Measurements from ENCODE around the gene AKT3. TPM values are rescaled to one million over a fixed set of nuclear protein-coding genes. Genes with fewer than 3 reads are reported as not detected.
"Not testable (repeated sequence)": the region's sequence is repeated elsewhere in the genome, so short reads cannot be mapped to it uniquely, and the experiment has no call there.

The AKT3 gene
- total RNA-seq, 1 donor from 2014 or later: 38.5 TPM

DNA sequence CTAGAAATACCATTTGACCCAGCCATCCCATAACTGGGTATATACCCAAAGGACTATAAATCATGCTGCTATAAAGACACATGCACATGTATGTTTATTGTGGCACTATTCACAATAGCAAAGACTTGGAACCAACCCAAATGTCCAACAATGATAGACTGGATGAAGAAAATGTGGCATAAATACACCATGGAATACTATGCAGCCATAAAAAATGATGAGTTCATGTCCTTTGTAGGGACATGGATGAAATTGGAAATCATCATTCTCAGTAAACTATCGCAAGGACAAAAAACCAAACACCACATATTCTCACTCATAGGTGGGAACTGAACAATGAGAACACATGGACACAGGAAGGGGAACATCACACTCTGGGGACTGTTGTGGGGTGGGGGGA, 187.9 kb downstream of the AKT3 start:
- H3K27ac Mint-ChIP-seq; H3K27me3 Mint-ChIP-seq; H3K9me3 Mint-ChIP-seq; DNase-seq; intact Hi-C loops (cut with micrococcal nuclease); H3K4me3 Mint-ChIP-seq; H3K4me1 Mint-ChIP-seq: not testable (repeated sequence)
- H3K36me3 Mint-ChIP-seq (ENCODE audit: low read depth): peaks cover 21% of the 10 kb centered on the region

DNA sequence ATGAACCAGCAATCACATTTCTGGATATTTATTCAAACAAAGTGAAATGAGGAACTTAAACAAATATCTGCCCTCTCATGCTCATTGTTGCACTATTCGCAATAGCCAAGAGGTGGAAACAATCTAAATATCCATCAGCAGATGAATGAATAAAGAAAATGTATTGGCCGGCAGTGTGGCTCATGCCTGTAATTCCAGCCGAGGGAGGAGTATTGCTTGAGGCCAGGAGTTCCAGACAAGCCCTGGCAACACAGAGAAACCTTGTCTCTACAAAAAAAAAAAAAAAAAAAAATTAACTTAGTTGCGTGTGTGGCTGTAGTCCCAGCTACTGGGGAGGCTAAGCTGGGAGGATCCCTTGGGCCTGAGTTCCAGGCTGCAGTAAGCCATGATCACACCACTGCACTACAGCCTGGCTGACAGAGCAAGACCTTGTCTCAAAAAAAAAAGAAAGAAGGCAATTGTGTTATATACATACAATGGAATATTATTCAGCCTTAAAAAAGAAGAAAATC, 191.4 kb downstream of the AKT3 start:
- DNase-seq: no peak
- Mint-ChIP-seq H3K9me3 (peaks cover 6% of the 10 kb centered on the region), H3K27ac (no peak overlapping the region), H3K36me3 (ENCODE audit: low read depth) (peaks cover 17% of the 10 kb centered on the region), H3K4me3 (no peak overlapping the region), H3K27me3 (no peaks in the 10 kb centered on the region), H3K4me1 (no peaks in the 10 kb centered on the region)
- intact Hi-C loops (cut with micrococcal nuclease): no loop called here

DNA sequence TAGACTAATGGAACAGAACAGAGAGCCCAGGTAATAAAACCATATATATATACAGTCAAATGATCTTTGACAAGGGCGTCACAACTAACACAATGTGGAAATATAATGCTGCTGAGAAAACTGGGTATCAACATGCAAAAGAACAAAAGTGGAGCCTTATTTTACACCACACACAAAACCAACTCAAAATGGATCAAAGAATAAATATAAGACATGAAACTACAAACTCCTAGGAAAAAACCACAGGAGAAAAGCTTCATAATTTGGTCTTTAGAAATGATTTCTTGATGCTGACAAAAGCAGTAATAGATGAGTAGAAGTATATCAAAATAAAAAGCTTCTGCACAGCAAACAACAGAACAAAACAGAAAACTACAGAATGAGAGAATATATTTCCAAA, 192.2 kb downstream of the AKT3 start:
- Mint-ChIP-seq H3K27me3 (no peaks in the 10 kb centered on the region), H3K36me3 (ENCODE audit: low read depth) (peaks cover 18% of the 10 kb centered on the region), H3K4me1 (no peaks in the 10 kb centered on the region), H3K4me3 (no peak overlapping the region), H3K9me3 (peaks cover 11% of the 10 kb centered on the region), H3K27ac (no peak overlapping the region)
- no peak for DNase-seq
- intact Hi-C loops (cut with micrococcal nuclease): no loop called here

GRCh38 chr1:243649530-243649929, 200.5 kb downstream of the AKT3 start:
- H3K4me1 Mint-ChIP-seq; H3K27ac Mint-ChIP-seq; H3K4me3 Mint-ChIP-seq; intact Hi-C loops (cut with micrococcal nuclease); DNase-seq; H3K27me3 Mint-ChIP-seq: not testable (repeated sequence)
- Mint-ChIP-seq H3K9me3 (peaks cover 32% of the 10 kb centered on the region), H3K36me3 (ENCODE audit: low read depth) (peaks cover 30% of the 10 kb centered on the region)

DNA sequence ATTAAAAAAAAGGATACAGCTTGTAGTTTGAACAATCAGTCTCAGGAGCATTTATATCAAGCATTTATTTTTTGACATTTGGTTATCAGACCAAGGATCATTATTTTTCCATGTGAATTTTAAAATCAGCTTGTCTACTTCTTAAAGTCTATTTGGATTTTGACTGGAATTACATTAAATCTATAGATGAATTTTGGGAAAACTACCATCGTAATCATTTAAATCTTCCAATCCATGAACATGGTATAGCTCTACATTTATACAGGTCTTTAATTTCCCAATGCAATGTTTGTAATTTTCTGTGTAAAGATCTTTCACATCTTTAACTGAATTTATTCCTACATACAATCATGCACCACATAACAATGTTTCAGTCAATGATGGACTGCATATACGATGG, 203.2 kb downstream of the AKT3 start:
- no peak for DNase-seq
- Mint-ChIP-seq H3K4me1 (no peaks in the 10 kb centered on the region), H3K27ac (no peak overlapping the region), H3K36me3 (ENCODE audit: low read depth) (peaks cover 25% of the 10 kb centered on the region), H3K9me3 (peaks cover 18% of the 10 kb centered on the region), H3K4me3 (no peak overlapping the region), H3K27me3 (no peaks in the 10 kb centered on the region)
- intact Hi-C loops (cut with micrococcal nuclease): no loop called here

- peaks cover 15% of the 10 kb centered on the region for H3K36me3 Mint-ChIP-seq (ENCODE audit: low read depth)
- H3K27ac Mint-ChIP-seq: no peak overlapping the region
- no peak for DNase-seq
- no peaks in the 10 kb centered on the region for H3K4me1 Mint-ChIP-seq
- H3K27me3 Mint-ChIP-seq: no peaks in the 10 kb centered on the region
- no peak overlapping the region for H3K4me3 Mint-ChIP-seq
- peaks cover 6% of the 10 kb centered on the region for H3K9me3 Mint-ChIP-seq
- intact Hi-C loops (cut with micrococcal nuclease): no loop called here
Observed at GRCh38 chr1:243645281-243645680, 204.8 kb downstream of the AKT3 start.

GRCh38 chr1:243642936-243643335, 207.1 kb downstream of the AKT3 start:
- peaks cover 3% of the 10 kb centered on the region for H3K4me1 Mint-ChIP-seq
- H3K27me3 Mint-ChIP-seq: no peaks in the 10 kb centered on the region
- peaks cover 19% of the 10 kb centered on the region for H3K36me3 Mint-ChIP-seq (ENCODE audit: low read depth)
- H3K4me3 Mint-ChIP-seq: no peak overlapping the region
- H3K9me3 Mint-ChIP-seq: peaks cover 3% of the 10 kb centered on the region
- H3K27ac Mint-ChIP-seq: no peak overlapping the region
- intact Hi-C loops (cut with micrococcal nuclease): no loop called here
- DNase-seq: no peak

- Mint-ChIP-seq H3K4me1 (peaks cover 3% of the 10 kb centered on the region), H3K27me3 (no peaks in the 10 kb centered on the region), H3K36me3 (ENCODE audit: low read depth) (peaks cover 13% of the 10 kb centered on the region), H3K4me3 (no peak overlapping the region), H3K9me3 (peaks cover 3% of the 10 kb centered on the region), H3K27ac (no peak overlapping the region)
- intact Hi-C loops (cut with micrococcal nuclease): no loop called here
- no peak for DNase-seq
Observed at GRCh38 chr1:243639027-243639658, 210.9 kb downstream of the AKT3 start.

- no peak overlapping the region for H3K4me3 Mint-ChIP-seq
- no peaks in the 10 kb centered on the region for H3K27me3 Mint-ChIP-seq
- intact Hi-C loops (cut with micrococcal nuclease): no loop called here
- DNase-seq: no peak
- H3K27ac Mint-ChIP-seq: no peak overlapping the region
- peaks cover 13% of the 10 kb centered on the region for H3K36me3 Mint-ChIP-seq (ENCODE audit: low read depth)
- peaks cover 3% of the 10 kb centered on the region for H3K9me3 Mint-ChIP-seq
- H3K4me1 Mint-ChIP-seq: peaks cover 3% of the 10 kb centered on the region
Observed at GRCh38 chr1:243638186-243638585, 211.9 kb downstream of the AKT3 start.

DNA sequence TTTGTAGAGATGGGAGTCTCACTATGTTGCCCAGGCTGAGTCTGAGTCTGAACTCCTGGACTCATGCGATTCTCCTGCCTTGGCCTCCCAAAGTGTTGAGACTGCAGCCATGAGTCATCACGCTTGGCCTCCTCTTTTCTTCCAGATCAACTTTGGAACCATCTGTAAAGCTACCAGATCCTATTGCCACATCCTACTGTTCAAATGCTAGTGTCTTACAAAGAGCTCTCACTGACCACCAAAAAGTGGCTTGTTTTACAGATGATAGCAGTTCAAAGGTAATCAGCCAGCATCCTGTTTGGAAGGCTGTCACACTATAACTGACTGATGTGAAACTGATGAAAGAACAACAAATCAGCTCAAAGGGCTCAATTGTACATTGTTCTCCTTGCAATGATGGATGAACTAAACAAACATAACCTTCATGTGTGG, 221.6 kb downstream of the AKT3 start:
- intact Hi-C loops (cut with micrococcal nuclease): no loop called here
- DNase-seq: no peak
- Mint-ChIP-seq H3K4me3 (no peak overlapping the region), H3K27ac (no peak overlapping the region), H3K36me3 (ENCODE audit: low read depth) (peaks cover 30% of the 10 kb centered on the region), H3K27me3 (no peaks in the 10 kb centered on the region), H3K4me1 (no peaks in the 10 kb centered on the region), H3K9me3 (peaks cover 10% of the 10 kb centered on the region)

DNA sequence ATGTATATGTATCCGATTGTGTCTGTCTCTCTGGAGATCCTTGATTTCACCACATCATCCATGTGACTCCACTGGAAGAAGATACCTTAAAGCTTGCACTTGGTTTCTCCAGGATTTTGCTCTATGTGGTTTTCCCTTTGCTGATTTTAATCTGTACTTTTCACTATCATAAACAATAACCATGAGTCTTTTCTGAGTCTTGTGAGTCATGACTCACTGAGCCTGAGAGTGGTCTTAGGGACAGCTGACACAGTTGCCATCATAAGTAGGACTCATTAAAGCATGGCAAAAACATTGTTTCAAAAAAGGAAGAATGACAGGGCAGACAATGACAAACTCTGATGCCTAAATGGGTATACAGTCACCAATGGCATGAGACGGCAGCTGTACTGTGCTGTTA, 226.2 kb downstream of the AKT3 start:
- Mint-ChIP-seq H3K27ac (no peak overlapping the region), H3K4me3 (no peak overlapping the region), H3K4me1 (peaks cover 6% of the 10 kb centered on the region), H3K27me3 (no peaks in the 10 kb centered on the region), H3K9me3 (peaks cover 31% of the 10 kb centered on the region), H3K36me3 (ENCODE audit: low read depth) (peaks cover 31% of the 10 kb centered on the region)
- intact Hi-C loops (cut with micrococcal nuclease): no loop called here
- DNase-seq: no peak

GRCh38 chr1:243621973-243622372, 228.1 kb downstream of the AKT3 start:
- intact Hi-C loops (cut with micrococcal nuclease): no loop called here
- peaks cover 6% of the 10 kb centered on the region for H3K4me1 Mint-ChIP-seq
- no peaks in the 10 kb centered on the region for H3K27me3 Mint-ChIP-seq
- no peak for DNase-seq
- no peak overlapping the region for H3K4me3 Mint-ChIP-seq
- no peak overlapping the region for H3K27ac Mint-ChIP-seq
- H3K36me3 Mint-ChIP-seq (ENCODE audit: low read depth): peaks cover 24% of the 10 kb centered on the region
- peaks cover 32% of the 10 kb centered on the region for H3K9me3 Mint-ChIP-seq

DNA sequence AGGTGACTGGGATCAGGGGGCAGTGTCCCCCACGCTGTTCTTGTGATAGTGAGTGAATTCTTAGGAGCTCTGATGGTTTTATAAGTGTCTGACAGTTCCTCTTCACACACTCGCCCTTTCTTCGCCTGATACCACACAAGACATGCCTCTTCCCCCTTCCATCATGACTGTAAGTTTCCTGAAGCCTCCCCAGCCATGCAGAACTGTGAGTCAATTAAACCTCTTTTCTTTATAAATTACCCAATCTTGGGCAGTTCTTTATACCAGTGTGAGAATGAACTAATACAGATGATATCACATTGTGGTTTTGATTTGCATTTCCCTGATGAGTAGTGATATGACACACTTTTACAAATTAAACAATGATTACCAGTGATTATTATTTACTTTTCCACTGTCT, 229.9 kb downstream of the AKT3 start:
- intact Hi-C loops (cut with micrococcal nuclease): no loop called here
- Mint-ChIP-seq H3K9me3 (peaks cover 32% of the 10 kb centered on the region), H3K27ac (no peak overlapping the region), H3K4me1 (peaks cover 6% of the 10 kb centered on the region), H3K4me3 (no peak overlapping the region), H3K27me3 (no peaks in the 10 kb centered on the region), H3K36me3 (ENCODE audit: low read depth) (peaks cover 19% of the 10 kb centered on the region)
- DNase-seq: no peak

DNA sequence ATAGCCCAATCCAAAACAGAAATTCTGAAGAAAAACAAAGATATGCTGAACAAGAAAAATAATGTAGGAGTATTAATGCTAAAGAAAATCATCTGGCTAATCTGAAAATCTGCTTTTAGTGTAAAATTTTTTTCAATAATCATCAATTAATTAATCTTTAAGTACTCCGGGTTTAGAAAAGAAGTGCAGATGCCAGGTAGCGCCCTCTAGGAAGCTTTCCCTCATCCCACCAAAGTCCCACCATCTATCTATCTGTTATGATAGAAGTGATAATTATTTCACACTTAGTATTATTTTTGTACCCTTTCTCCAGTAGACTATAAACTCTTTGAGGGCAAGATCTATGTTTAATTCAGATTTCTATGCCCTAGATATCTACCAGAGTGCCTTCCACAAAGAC, 240.3 kb downstream of the AKT3 start:
- Mint-ChIP-seq H3K36me3 (ENCODE audit: low read depth) (peaks cover 41% of the 10 kb centered on the region), H3K27ac (no peak overlapping the region), H3K27me3 (no peaks in the 10 kb centered on the region), H3K4me3 (no peak overlapping the region), H3K4me1 (no peaks in the 10 kb centered on the region), H3K9me3 (peaks cover 12% of the 10 kb centered on the region)
- intact Hi-C loops (cut with micrococcal nuclease): no loop called here
- no peak for DNase-seq

GRCh38 chr1:243605604-243606003, 244.4 kb downstream of the AKT3 start:
- DNase-seq: no peak
- no peaks in the 10 kb centered on the region for H3K27me3 Mint-ChIP-seq
- H3K4me3 Mint-ChIP-seq: no peak overlapping the region
- H3K4me1 Mint-ChIP-seq: no peaks in the 10 kb centered on the region
- peaks cover 29% of the 10 kb centered on the region for H3K9me3 Mint-ChIP-seq
- intact Hi-C loops (cut with micrococcal nuclease): no loop called here
- H3K36me3 Mint-ChIP-seq (ENCODE audit: low read depth): peaks cover 52% of the 10 kb centered on the region
- H3K27ac Mint-ChIP-seq: no peak overlapping the region

All from activated CD4-positive, alpha-beta T cell treated with anti-CD3 and anti-CD28 coated beads, Interleukin-2, amount 10 ng/mL, durations not matched to agents 24 days and 14 days (primary cell).